K562 (cell line): Measurements from ENCODE around the gene FAM120AOS. TPM values are rescaled to one million over a fixed set of nuclear protein-coding genes. Genes with fewer than 3 reads are reported as not detected.
A peak's percentile ranks its signal among the peaks of the same experiment; 100 is the strongest.

Source experiments
- ATAC-seq: fragments of 200-7000 bp; cut with Tn5 transposase; 3 replicates; pipeline ENCODE4 v1.9.1; 2020; ENCODE audit warnings: moderate library complexity
- BruUV-seq: library from RNA; stranded (reverse); fragments of 400-500 nt; replicated peaks from 2 replicates; lab custom pipeline; 2021; lab: Mats Ljungman, UMichigan
- CTCF ChIA-PET: fragments of 300-600 bp; formaldehyde crosslinking; extraction: SDS; loops from one replicate; lab custom pipeline; 2021; ENCODE audit warnings: low intra/inter-chr PET ratio; lab: Yijun Ruan, JAX
- POLR2A ChIA-PET: fragments of 300-600, 350-650 bp; sonication (Branson Sonifier 250); formaldehyde crosslinking; extraction: SDS; loops from one replicate; lab custom pipeline; 2021; ENCODE audit warnings: antibody characterized with exemption, inconsistent platforms; lab: Yijun Ruan, JAX
- DNase-seq, 4 experiments: peaks; one replicate each; pipeline versions ENCODE4 v3.0.0 to v3.0.0-alpha.2; 2011 to 2018; ENCODE audit warnings: low spot score in 3 of 4, mixed read lengths in 3 of 4; ENCODE audit errors: extremely low read depth in 1 of 4
- FAIRE-seq: peaks from 2 replicates; lab custom pipeline; 2011; peaks lifted over from hg19 to GRCh38; lab: Jason Lieb, UNC
- H2AFZ ChIP-seq: 2 replicates; pipeline ENCODE4 v1.6.0; 2011; ENCODE audit warnings: low read depth, low read length, control low read depth, inconsistent platforms
- H3K27ac ChIP-seq: fragments of 200-600 bp; 3 replicates; pipeline ENCODE4 v1.8.0; 2011; ENCODE audit warnings: low read depth, mild to moderate bottlenecking, control low read depth, inconsistent platforms, low read length, moderate library complexity, mixed read lengths; ENCODE audit errors: extremely low read depth
- H3K27me3 ChIP-seq, 2 experiments: fragments of 300-600 bp in 1 of 2; 2 replicates in 1 of 2; 3 replicates in 1 of 2; pipeline versions ENCODE4 v1.6.0 to v1.8.0; 2011; ENCODE audit warnings: inconsistent platforms in 2 of 2, low read length in 2 of 2, mild to moderate bottlenecking in 1 of 2, mixed read lengths in 1 of 2, moderate library complexity in 1 of 2; ENCODE audit not compliant: control insufficient read depth in 2 of 2, insufficient read depth in 2 of 2
- H3K36me3 ChIP-seq: fragments of 300-600 bp; 3 replicates; pipeline ENCODE4 v1.8.0; 2011; ENCODE audit warnings: mild to moderate bottlenecking, low read length, inconsistent platforms; ENCODE audit not compliant: control insufficient read depth, insufficient read depth
- H3K4me1 ChIP-seq, 2 experiments: fragments of 200-600 bp in 1 of 2; replicated peaks in 1 of 2; 2 replicates in 1 of 2; 3 replicates in 1 of 2; pipeline versions ENCODE4 v1.5.1 to v1.8.0; 2011; ENCODE audit warnings: inconsistent platforms in 2 of 2, low read length in 2 of 2, mild to moderate bottlenecking in 1 of 2, mixed read lengths in 1 of 2, moderate library complexity in 1 of 2; ENCODE audit not compliant: control insufficient read depth in 2 of 2, insufficient read depth in 2 of 2
- H3K4me2 ChIP-seq: 2 replicates; pipeline ENCODE4 v1.6.1; 2011; ENCODE audit warnings: low read length, control low read depth, inconsistent platforms, mixed read lengths; ENCODE audit not compliant: insufficient read depth
- H3K4me3 ChIP-seq: fragments of 200-600 bp; sonication (generic), shearing (Covaris generic); 2 replicates; pipeline ENCODE4 v1.5.1; 2016; ENCODE audit warnings: control low read depth, inconsistent platforms
- H3K79me2 ChIP-seq: fragments of 200-600 bp; 3 replicates; pipeline ENCODE4 v1.8.0; 2011; ENCODE audit warnings: low read length, inconsistent platforms; ENCODE audit not compliant: control insufficient read depth, insufficient read depth
- H3K9ac ChIP-seq, 2 experiments: 2 replicates each; pipeline versions ENCODE4 v1.6.0 to v1.6.1; 2011; ENCODE audit warnings: low read depth in 2 of 2, low read length in 2 of 2, control low read depth in 1 of 2, inconsistent platforms in 1 of 2, mild to moderate bottlenecking in 1 of 2, mixed read lengths in 1 of 2; ENCODE audit not compliant: insufficient read depth in 1 of 2
- H3K9me1 ChIP-seq: one replicate; pipeline ENCODE4 v1.6.0; 2011; ENCODE audit warnings: inconsistent platforms, mild to moderate bottlenecking, low read length, moderate library complexity; ENCODE audit not compliant: control insufficient read depth, insufficient read depth
- H3K9me3 ChIP-seq: replicated peaks from 2 replicates; pipeline ENCODE4 v1.5.1; 2011; ENCODE audit warnings: low read depth, low read length, inconsistent platforms; ENCODE audit not compliant: control insufficient read depth, insufficient read depth
- H4K20me1 ChIP-seq: replicated peaks from 2 replicates; pipeline ENCODE4 v1.6.1; 2011; ENCODE audit warnings: low read length, inconsistent platforms, mixed read lengths; ENCODE audit not compliant: control insufficient read depth, insufficient read depth
- ARID1B ChIP-seq: fragments of 450-650 bp; IDR thresholded peaks from 2 replicates; pipeline ENCODE4 v1.6.1; 2016; ENCODE audit warnings: antibody characterized with exemption, mild to moderate bottlenecking, inconsistent platforms
- ARID2 ChIP-seq: fragments of 450-650 bp; IDR thresholded peaks from 2 replicates; pipeline ENCODE4 v1.6.1; 2017; ENCODE audit warnings: antibody characterized with exemption, mild to moderate bottlenecking
- BACH1 ChIP-seq: fragments of 200-800 bp; sonication (Bioruptor generic); IDR thresholded peaks from 2 replicates; pipeline ENCODE4 v1.6.1; 2016; ENCODE audit warnings: missing genetic modification characterization, missing compliant biosample characterization
- FOXP1 ChIP-seq: sonication (generic); formaldehyde crosslinking; IDR thresholded peaks from 2 replicates; pipeline ENCODE4 v1.8.0; 2022; ENCODE audit warnings: mild to moderate bottlenecking, missing genetic modification reagents
- GTF2E2 ChIP-seq: fragments of 200-800 bp; sonication (Bioruptor generic); IDR thresholded peaks from 2 replicates; pipeline ENCODE4 v1.6.1; 2016; ENCODE audit warnings: missing genetic modification characterization, missing compliant biosample characterization
- HES1 ChIP-seq: fragments of 450-650 bp; IDR thresholded peaks from 2 replicates; pipeline ENCODE4 v1.6.1; 2016; ENCODE audit warnings: low read depth, mild to moderate bottlenecking, moderate library complexity
- KDM1A ChIP-seq, 2 experiments: fragments of 450-650 bp; IDR thresholded peaks; 2 replicates each; pipeline ENCODE4 v1.6.1; 2016; ENCODE audit warnings: mild to moderate bottlenecking in 2 of 2
- MAFF ChIP-seq: IDR thresholded peaks from 2 replicates; pipeline ENCODE4 v1.6.1; 2012; ENCODE audit warnings: low read length, improper control_type of control experiment
- MAFK ChIP-seq: IDR thresholded peaks from 2 replicates; pipeline ENCODE4 v1.6.1; 2011; ENCODE audit warnings: low read length, improper control_type of control experiment
- NCOA4 ChIP-seq: fragments of 450-650 bp; IDR thresholded peaks from 2 replicates; pipeline ENCODE4 v1.6.1; 2018; ENCODE audit warnings: mild to moderate bottlenecking; ENCODE audit not compliant: partially characterized antibody
- RCOR1 ChIP-seq, 2 experiments: IDR thresholded peaks; 2 replicates each; pipeline ENCODE4 v1.6.1; 2012; ENCODE audit warnings: low read depth in 2 of 2, low read length in 2 of 2, borderline replicate concordance in 1 of 2, improper control_type of control experiment in 1 of 2
- SIN3A ChIP-seq, 2 experiments: fragments of 150-350 bp in 1 of 2; IDR thresholded peaks; 2 replicates each; pipeline ENCODE4 v1.6.1; 2011 to 2016; ENCODE audit warnings: borderline replicate concordance in 2 of 2, low read depth in 2 of 2, low read length in 2 of 2, mild to moderate bottlenecking in 2 of 2, moderate library complexity in 2 of 2; ENCODE audit not compliant: control insufficient read depth in 1 of 2
- SIN3B ChIP-seq: fragments of 450-650 bp; IDR thresholded peaks from 2 replicates; pipeline ENCODE4 v1.6.1; 2017; ENCODE audit warnings: low read depth, mild to moderate bottlenecking, moderate library complexity
- SMARCC2 ChIP-seq: fragments of 450-650 bp; IDR thresholded peaks from 2 replicates; pipeline ENCODE4 v1.6.1; 2017; ENCODE audit warnings: antibody characterized with exemption, moderate library complexity, mild to moderate bottlenecking, low read depth
- SRSF1 ChIP-seq: fragments of 200-400 bp; formaldehyde crosslinking; IDR thresholded peaks from 2 replicates; pipeline ENCODE4 v1.6.1; 2017; ENCODE audit warnings: mild to moderate bottlenecking, low read depth, low read length, moderate library complexity
- XRCC4 ChIP-seq: IDR thresholded peaks from one replicate; pipeline ENCODE4 v1.6.1; 2011; ENCODE audit not compliant: insufficient read depth, insufficient read length; ENCODE audit errors: extremely low read depth
- ZFP1 ChIP-seq: fragments of 450-650 bp; formaldehyde crosslinking; IDR thresholded peaks from 2 replicates; pipeline ENCODE4 v1.4.0; 2020; ENCODE audit warnings: mild to moderate bottlenecking, mixed read lengths
- ZNF316 ChIP-seq: fragments of 450-650 bp; IDR thresholded peaks from 2 replicates; pipeline ENCODE4 v1.6.1; 2016
- ZNF639 ChIP-seq, 2 experiments: fragments of 200-800 bp in 1 of 2; sonication (Bioruptor generic) in 1 of 2; sonication (generic) in 1 of 2; formaldehyde crosslinking in 1 of 2; IDR thresholded peaks in 1 of 2; conservative IDR thresholded peaks in 1 of 2; 2 replicates each; pipeline versions ENCODE4 v1.5.0 to v1.6.1; 2016 to 2020; ENCODE audit warnings: missing compliant biosample characterization in 1 of 2, missing genetic modification characterization in 1 of 2, missing genetic modification reagents in 1 of 2
- ZNF778 ChIP-seq: fragments of 450-650 bp; formaldehyde crosslinking; IDR thresholded peaks from 2 replicates; pipeline ENCODE4 v1.4.0; 2020; ENCODE audit warnings: mild to moderate bottlenecking, moderate library complexity
- WGBS: fragments of 100-300 bp; shearing (Covaris generic); methylation state at CpG from one replicate; pipeline ENCODE4 v1.1.6; 2016; ENCODE audit warnings: low coverage, mixed read lengths; ENCODE audit not compliant: insufficient coverage; ENCODE audit errors: missing lambda C conversion rate; 5-methylcytosine and 5-hydroxymethylcytosine counted together
- in situ Hi-C: fragments of 300-500 bp; cut with MboI; formaldehyde crosslinking; loops from 4 replicates; pipeline ENCODE4 v1.15.0; 2018; ENCODE audit warnings: inconsistent platforms, mixed read lengths
- intact Hi-C: fragments of 100-400 bp; cut with micrococcal nuclease; formaldehyde crosslinking; loops from 2 replicates; pipeline ENCODE4 v1.14.2; 2022
- polyA plus RNA-seq, 8 experiments: library from polyadenylated mRNA; depleted of rRNA in 4 of 8; stranded (reverse) in 5 of 8; unstranded in 3 of 8; fragments of >200 nt; fragmentation: Nextera tagmentation in 2 of 8; fragmentation: Illumina TruSeq in 1 of 8; extraction: Ambion mirVana in 2 of 8; extraction: Trizol in 1 of 8; gene quantifications; 2 replicates each; pipeline versions ENCODE4 v1.2.1 to v1.2.3, GENCODE V29; 2011 to 2014; ENCODE audit warnings: inconsistent platforms in 1 of 8, missing spikeins in 1 of 8
- total RNA-seq, 7 experiments: library from RNA; depleted of rRNA in 6 of 7; stranded (reverse); fragments of >200 nt in 6 of 7; fragmentation: Illumina TruSeq in 2 of 7; extraction: Trizol in 2 of 7; gene quantifications; 2 replicates each; pipeline versions ENCODE4 v1.2.1 to v1.2.3, GENCODE V29; 2011 to 2021; ENCODE audit warnings: low replicate concordance in 1 of 7
- TF ChIP-seq, protein P1 (sequence below): fragments of 450-650 bp; IDR thresholded peaks from 2 replicates; pipeline ENCODE4 v1.6.1; 2017; ENCODE audit warnings: antibody characterized with exemption

Gene FAM120AOS
- total and polyA plus RNA-seq, 9 of the 15 experiments (the other 6 are each of a cell fraction or from before 2014, with no cell fraction given): 18.8 to 53.4 (median 41.4) TPM

- peak; percentile 20; the same call in 2 of the 3 replicates for ATAC-seq
- Histone ChIP-seq H3K79me2 (peaks cover 97% of the 10 kb centered on the region), H3K27me3 (no peaks in the 10 kb centered on the region), H3K9me3 (no peaks in the 10 kb centered on the region), H3K4me2 (peak overlapping the region; percentile 61), H3K4me3 (no peak overlapping the region), H3K4me1 (peaks cover 8 to 31% of the 10 kb centered on the region in 2 experiments; a peak in 4 of 5 replicates), H3K36me3 (peaks cover 21% of the 10 kb centered on the region), H3K9me1 (peaks cover 3% of the 10 kb centered on the region), H2AFZ (no peak overlapping the region), H3K27ac (peak overlapping the region; percentile 53; the same call in 1 of the 3 replicates), H4K20me1 (peaks cover 11% of the 10 kb centered on the region), H3K9ac (peak overlapping the region in 1 of 2 experiments; percentile 0; a peak in 1 of 4 replicates)
- FAIRE-seq: peak; percentile 56
- in situ Hi-C loops (no loop called here), intact Hi-C loops (no loop called here)
- ChIA-PET CTCF (no interaction called here), POLR2A (interaction anchor here (0.5 kb wide), 1 partner anchor 33 kb away, joined by 4 read pairs; no protein-coding TSS in a partner anchor)
- BruUV-seq: no TSS peak
- WGBS: 8% methylated on average over 3 of the region's 3 CpGs
- peak; percentile 18 to 42 (median 32) for DNase-seq
- TF ChIP-seq GTF2E2 (tag) (no peak), FOXP1 (CRISPR knock-in tag) (no peak), XRCC4 (no peak), ZNF778 (CRISPR knock-in tag) (no peak), HES1 (no peak), ARID2 (no peak), RCOR1 (IDR thresholded peaks at IDR 0.05; ENCODE audit: borderline replicate concordance in 1 of 2, low read depth in 2 of 2, low read length in 2 of 2) (no peak), SIN3A (IDR thresholded peaks at IDR 0.05; ENCODE audit: borderline replicate concordance in 2 of 2, control insufficient read depth in 1 of 2, low read depth in 2 of 2, low read length in 2 of 2) (no peak), ZNF316 (peak; percentile 99), ZNF639 (CRISPR knock-in tag; conservative IDR thresholded peaks at IDR 0.05 in 1 of 2, IDR thresholded peaks at IDR 0.05 in 1 of 2) (no peak), KDM1A (IDR thresholded peaks at IDR 0.05) (0 out of 4 replicates have a peak, but pooled peaks of 1 of the 2 experiments have one; percentile 18), NCOA4 (no peak), SMARCC2 (peak; percentile 53; the same call in 1 of the 2 replicates), MAFF (peak; percentile 98), BACH1 (tag) (peak; percentile 72; the same call in 1 of the 2 replicates), SRSF1 (no peak), SIN3B (no peak), ARID1B (0 out of 2 replicates have a peak, but pooled peaks have one; percentile 34), ZFP1 (CRISPR knock-in tag) (no peak), MAFK (peak; percentile 96)
- TF ChIP-seq, protein P1, sequence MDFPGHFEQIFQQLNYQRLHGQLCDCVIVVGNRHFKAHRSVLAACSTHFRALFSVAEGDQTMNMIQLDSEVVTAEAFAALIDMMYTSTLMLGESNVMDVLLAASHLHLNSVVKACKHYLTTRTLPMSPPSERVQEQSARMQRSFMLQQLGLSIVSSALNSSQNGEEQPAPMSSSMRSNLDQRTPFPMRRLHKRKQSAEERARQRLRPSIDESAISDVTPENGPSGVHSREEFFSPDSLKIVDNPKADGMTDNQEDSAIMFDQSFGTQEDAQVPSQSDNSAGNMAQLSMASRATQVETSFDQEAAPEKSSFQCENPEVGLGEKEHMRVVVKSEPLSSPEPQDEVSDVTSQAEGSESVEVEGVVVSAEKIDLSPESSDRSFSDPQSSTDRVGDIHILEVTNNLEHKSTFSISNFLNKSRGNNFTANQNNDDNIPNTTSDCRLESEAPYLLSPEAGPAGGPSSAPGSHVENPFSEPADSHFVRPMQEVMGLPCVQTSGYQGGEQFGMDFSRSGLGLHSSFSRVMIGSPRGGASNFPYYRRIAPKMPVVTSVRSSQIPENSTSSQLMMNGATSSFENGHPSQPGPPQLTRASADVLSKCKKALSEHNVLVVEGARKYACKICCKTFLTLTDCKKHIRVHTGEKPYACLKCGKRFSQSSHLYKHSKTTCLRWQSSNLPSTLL: no peak
Measured at GRCh38 chr9:93467062-93467416, 13.7 kb upstream of the FAM120AOS start.
